Hepatocyte (in vitro differentiated cells): ENCODE measurements around the gene GALC. TPM values are rescaled to one million over a fixed set of nuclear protein-coding genes. Genes with fewer than 3 reads are reported as not detected.
A peak's percentile ranks its signal among the peaks of the same experiment; 100 is the strongest.

Experiments used
- DNase-seq: peaks from one replicate; pipeline ENCODE4 v3.0.0-alpha.2; 2016; ENCODE audit warnings: low spot score
- H2AFZ ChIP-seq: fragments of 200-600 bp; sonication (generic); 2 replicates; pipeline ENCODE4 v1.6.0; 2016; ENCODE audit warnings: antibody characterized with exemption, mild to moderate bottlenecking
- H3K27ac ChIP-seq: fragments of 200-600 bp; sonication (generic); 2 replicates; pipeline ENCODE4 v1.5.1; 2016; ENCODE audit warnings: mild to moderate bottlenecking
- H3K27me3 ChIP-seq: fragments of 200-600 bp; sonication (generic); 2 replicates; pipeline ENCODE4 v1.6.1; 2016
- H3K36me3 ChIP-seq: fragments of 200-600 bp; sonication (generic); replicated peaks from 2 replicates; pipeline ENCODE4 v1.5.1; 2016; ENCODE audit warnings: low read depth; ENCODE audit not compliant: insufficient read depth
- H3K4me1 ChIP-seq: fragments of 200-600 bp; sonication (generic); 2 replicates; pipeline ENCODE4 v1.5.1; 2016; ENCODE audit warnings: mild to moderate bottlenecking, moderate library complexity; ENCODE audit not compliant: insufficient read depth
- H3K4me2 ChIP-seq: fragments of 200-600 bp; sonication (generic); 2 replicates; pipeline ENCODE4 v1.6.0; 2016
- H3K4me3 ChIP-seq: fragments of 200-600 bp; sonication (generic); 2 replicates; pipeline ENCODE4 v1.5.1; 2016; ENCODE audit warnings: mild to moderate bottlenecking
- H3K79me2 ChIP-seq: fragments of 200-600 bp; sonication (generic); 2 replicates; pipeline ENCODE4 v1.6.0; 2017; ENCODE audit warnings: mild to moderate bottlenecking
- H3K9me2 ChIP-seq: fragments of 200-600 bp; sonication (generic); replicated peaks from 2 replicates; pipeline ENCODE4 v1.6.0; 2017; ENCODE audit warnings: mild to moderate bottlenecking; ENCODE audit not compliant: insufficient read depth
- H3K9me3 ChIP-seq: fragments of 200-600 bp; sonication (generic); 2 replicates; pipeline ENCODE4 v1.5.1; 2016; ENCODE audit warnings: low read depth, mild to moderate bottlenecking
- H4K20me1 ChIP-seq: fragments of 200-600 bp; sonication (generic); 2 replicates; pipeline ENCODE4 v1.6.0; 2016; ENCODE audit warnings: mild to moderate bottlenecking; ENCODE audit not compliant: insufficient read depth, poor library complexity, severe bottlenecking
- EZH2 ChIP-seq: fragments of 200-600 bp; sonication (generic); IDR thresholded peaks from 2 replicates; pipeline ENCODE4 v1.6.1; 2016; ENCODE audit warnings: antibody characterized with exemption, mild to moderate bottlenecking, borderline replicate concordance
- EZH2phosphoT487 ChIP-seq: fragments of 200-600 bp; sonication (generic); IDR thresholded peaks from one replicate; pipeline ENCODE4 v1.6.1; 2018; ENCODE audit warnings: antibody characterized with exemption, mild to moderate bottlenecking, low read depth, moderate library complexity; ENCODE audit not compliant: unreplicated experiment, severe bottlenecking
- WGBS: methylation state at CpG from one replicate; pipeline ENCODE4 v1.1.6; 2016; ENCODE audit warnings: low lambda C conversion rate; ENCODE audit errors: missing lambda C conversion rate; 5-methylcytosine and 5-hydroxymethylcytosine counted together
- polyA plus RNA-seq: library from polyadenylated mRNA; unstranded; fragments of >200 nt; fragmentation: Nextera tagmentation; extraction: Ambion mirVana; gene quantifications from 2 replicates; pipeline ENCODE4 v1.2.1, GENCODE V29; 2016
- total RNA-seq: library from RNA; depleted of rRNA; stranded (reverse); fragments of >200 nt; gene quantifications from 2 replicates; pipeline ENCODE4 v1.2.3, GENCODE V29; 2014
- TF ChIP-seq, protein P1 (sequence below): fragments of 200-600 bp; sonication (generic); IDR thresholded peaks from 2 replicates; pipeline ENCODE4 v1.5.1; 2016; ENCODE audit warnings: antibody characterized with exemption, mild to moderate bottlenecking; ENCODE audit not compliant: poor library complexity

Gene GALC
- total and polyA plus RNA-seq, 2 experiments from 2014 or later = 23.0 to 47.5 TPM

DNA sequence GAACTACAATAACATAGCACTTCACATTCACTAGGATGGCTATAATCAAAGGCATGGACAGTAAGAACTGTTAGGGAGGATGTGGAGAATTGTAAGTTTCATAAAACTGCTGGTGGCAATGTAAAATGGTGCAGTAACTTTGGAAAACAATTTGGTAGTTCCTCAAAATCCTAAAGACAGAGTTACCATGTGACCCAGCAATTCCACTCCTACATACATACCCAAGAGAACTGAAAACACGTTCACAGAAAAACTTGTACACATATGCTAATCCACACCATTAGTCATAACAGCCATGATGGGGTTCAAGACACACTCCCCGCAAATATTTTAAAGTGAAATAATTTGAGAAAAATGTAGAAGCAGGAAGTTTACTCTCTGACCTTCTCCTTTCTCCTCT, 31.7 kb downstream of the GALC start:
- TF ChIP-seq, protein P1, sequence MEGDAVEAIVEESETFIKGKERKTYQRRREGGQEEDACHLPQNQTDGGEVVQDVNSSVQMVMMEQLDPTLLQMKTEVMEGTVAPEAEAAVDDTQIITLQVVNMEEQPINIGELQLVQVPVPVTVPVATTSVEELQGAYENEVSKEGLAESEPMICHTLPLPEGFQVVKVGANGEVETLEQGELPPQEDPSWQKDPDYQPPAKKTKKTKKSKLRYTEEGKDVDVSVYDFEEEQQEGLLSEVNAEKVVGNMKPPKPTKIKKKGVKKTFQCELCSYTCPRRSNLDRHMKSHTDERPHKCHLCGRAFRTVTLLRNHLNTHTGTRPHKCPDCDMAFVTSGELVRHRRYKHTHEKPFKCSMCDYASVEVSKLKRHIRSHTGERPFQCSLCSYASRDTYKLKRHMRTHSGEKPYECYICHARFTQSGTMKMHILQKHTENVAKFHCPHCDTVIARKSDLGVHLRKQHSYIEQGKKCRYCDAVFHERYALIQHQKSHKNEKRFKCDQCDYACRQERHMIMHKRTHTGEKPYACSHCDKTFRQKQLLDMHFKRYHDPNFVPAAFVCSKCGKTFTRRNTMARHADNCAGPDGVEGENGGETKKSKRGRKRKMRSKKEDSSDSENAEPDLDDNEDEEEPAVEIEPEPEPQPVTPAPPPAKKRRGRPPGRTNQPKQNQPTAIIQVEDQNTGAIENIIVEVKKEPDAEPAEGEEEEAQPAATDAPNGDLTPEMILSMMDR = no peak
- DNase-seq = no peak
- no peaks in the 10 kb centered on the region for H3K9me2 ChIP-seq
- no peaks in the 10 kb centered on the region for H3K27me3 ChIP-seq
- peaks cover 3% of the 10 kb centered on the region for H3K36me3 ChIP-seq
- no peaks in the 10 kb centered on the region for H3K4me1 ChIP-seq
- no peaks in the 10 kb centered on the region for H4K20me1 ChIP-seq
- no peak overlapping the region for H3K27ac ChIP-seq
- no peaks in the 10 kb centered on the region for H3K79me2 ChIP-seq
- no peaks in the 10 kb centered on the region for H3K9me3 ChIP-seq
- WGBS = 95% methylated on average over 2 of the region's 2 CpGs
- H3K4me3 ChIP-seq = no peak overlapping the region
- no peak overlapping the region for H3K4me2 ChIP-seq
- H2AFZ ChIP-seq = no peak overlapping the region

DNA sequence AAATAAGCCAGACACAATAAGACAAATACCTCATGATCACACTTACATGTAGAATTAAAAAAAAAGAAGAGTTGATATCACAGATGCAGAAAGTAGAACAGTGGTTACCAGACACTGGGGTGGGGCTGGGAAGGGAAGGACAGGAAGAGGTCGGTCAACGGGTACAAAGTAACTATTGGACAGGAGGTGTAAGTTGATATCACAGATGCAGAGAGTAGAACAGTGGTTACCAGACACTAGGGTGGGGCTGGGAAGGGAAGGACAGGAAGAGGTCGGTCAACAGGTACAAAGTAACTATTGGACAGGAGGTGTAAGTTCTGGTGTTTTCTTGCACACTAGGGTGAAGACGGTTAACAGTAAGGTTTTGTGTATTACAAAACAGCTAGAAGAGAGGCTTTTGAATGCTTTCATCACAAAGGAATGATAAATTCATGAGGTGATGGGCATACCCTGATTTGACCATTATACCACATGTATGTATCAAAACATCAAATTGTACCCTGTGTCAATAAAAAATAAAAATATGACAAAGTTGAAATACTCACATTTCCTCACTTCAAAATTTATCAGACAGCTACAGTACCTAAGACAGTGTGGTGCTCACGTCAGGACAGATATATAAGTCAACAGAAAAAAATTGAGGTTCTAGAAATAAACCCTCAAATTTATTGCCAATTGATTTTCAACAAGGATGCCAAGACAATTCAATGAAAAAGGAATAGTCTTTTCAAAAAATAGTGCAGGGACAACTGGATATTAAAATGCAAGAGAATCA, 32.8 kb downstream of the GALC start:
- TF ChIP-seq EZH2 (no peak), EZH2phosphoT487 (no peak)
- TF ChIP-seq, protein P1 = no peak

DNA sequence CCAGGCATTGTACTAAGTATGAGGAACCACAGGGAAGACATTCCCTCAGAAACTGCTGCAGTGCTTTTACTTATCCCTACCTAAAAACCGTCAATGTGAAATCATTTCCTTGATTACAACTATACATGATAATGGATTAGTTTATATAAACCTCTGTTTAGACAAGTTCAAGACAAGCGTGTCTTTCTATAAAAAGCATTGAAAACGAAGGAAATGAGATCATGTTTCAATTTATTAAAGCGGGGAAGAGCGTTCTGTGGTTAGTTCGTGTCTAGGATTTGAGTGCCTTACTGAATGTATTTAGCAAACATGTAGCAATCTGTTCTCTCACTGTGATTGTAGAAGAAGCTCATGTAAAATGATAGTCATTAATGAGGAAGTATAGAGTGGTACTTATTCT, 37.5 kb downstream of the GALC start:
- DNase-seq = no peak
- TF ChIP-seq EZH2 = no peak
- no peak for TF ChIP-seq EZH2phosphoT487
- Histone ChIP-seq H3K36me3 (no peaks in the 10 kb centered on the region), H3K79me2 (no peaks in the 10 kb centered on the region), H2AFZ (no peak overlapping the region), H3K27ac (no peak overlapping the region), H4K20me1 (no peaks in the 10 kb centered on the region), H3K4me3 (no peak overlapping the region), H3K9me2 (no peaks in the 10 kb centered on the region), H3K4me1 (no peaks in the 10 kb centered on the region), H3K4me2 (peak overlapping the region; percentile 15), H3K27me3 (no peaks in the 10 kb centered on the region), H3K9me3 (no peaks in the 10 kb centered on the region)
- 57% methylated on average over 6 of the region's 6 CpGs for WGBS

More for the DNA sequence above, 32.8 kb downstream of the GALC start:
- WGBS = 98% methylated on average over 5 of the region's 5 CpGs
- H3K9me2 ChIP-seq = no peaks in the 10 kb centered on the region
- no peak overlapping the region for H3K27ac ChIP-seq
- no peaks in the 10 kb centered on the region for H3K79me2 ChIP-seq
- H3K9me3 ChIP-seq = no peaks in the 10 kb centered on the region
- H3K4me2 ChIP-seq = no peak overlapping the region
- peaks cover 3% of the 10 kb centered on the region for H3K36me3 ChIP-seq
- no peak overlapping the region for H3K4me3 ChIP-seq
- no peaks in the 10 kb centered on the region for H4K20me1 ChIP-seq
- H3K4me1 ChIP-seq = no peaks in the 10 kb centered on the region
- DNase-seq = no peak
- H3K27me3 ChIP-seq = no peaks in the 10 kb centered on the region
- no peak overlapping the region for H2AFZ ChIP-seq

- Histone ChIP-seq H3K79me2 (no peaks in the 10 kb centered on the region), H3K36me3 (no peaks in the 10 kb centered on the region), H3K9me2 (no peaks in the 10 kb centered on the region), H2AFZ (no peak overlapping the region), H3K9me3 (no peaks in the 10 kb centered on the region), H4K20me1 (no peaks in the 10 kb centered on the region), H3K4me1 (no peaks in the 10 kb centered on the region), H3K4me2 (no peak overlapping the region), H3K27me3 (no peaks in the 10 kb centered on the region), H3K27ac (no peak overlapping the region), H3K4me3 (no peak overlapping the region)
- DNase-seq = no peak
- WGBS = 91% methylated on average over 3 of the region's 3 CpGs
- no peak for TF ChIP-seq EZH2phosphoT487
- no peak for TF ChIP-seq EZH2
Observed at GRCh38 chr14:87952307-87953094, 40.5 kb downstream of the GALC start.
